NCI-H187 treated with DMSO at 0.1 percent for 48 hours (cell line): ENCODE results near the gene SLX4.
"Not testable (repeated sequence)": the region's sequence is repeated elsewhere in the genome, so short reads cannot be mapped to it uniquely, and the experiment has no call there.

Experiments used
- DNase-seq: peaks from one replicate; lab custom pipeline; 2025; lab: John Stamatoyannopoulos, UW

SLX4 gene

DNA sequence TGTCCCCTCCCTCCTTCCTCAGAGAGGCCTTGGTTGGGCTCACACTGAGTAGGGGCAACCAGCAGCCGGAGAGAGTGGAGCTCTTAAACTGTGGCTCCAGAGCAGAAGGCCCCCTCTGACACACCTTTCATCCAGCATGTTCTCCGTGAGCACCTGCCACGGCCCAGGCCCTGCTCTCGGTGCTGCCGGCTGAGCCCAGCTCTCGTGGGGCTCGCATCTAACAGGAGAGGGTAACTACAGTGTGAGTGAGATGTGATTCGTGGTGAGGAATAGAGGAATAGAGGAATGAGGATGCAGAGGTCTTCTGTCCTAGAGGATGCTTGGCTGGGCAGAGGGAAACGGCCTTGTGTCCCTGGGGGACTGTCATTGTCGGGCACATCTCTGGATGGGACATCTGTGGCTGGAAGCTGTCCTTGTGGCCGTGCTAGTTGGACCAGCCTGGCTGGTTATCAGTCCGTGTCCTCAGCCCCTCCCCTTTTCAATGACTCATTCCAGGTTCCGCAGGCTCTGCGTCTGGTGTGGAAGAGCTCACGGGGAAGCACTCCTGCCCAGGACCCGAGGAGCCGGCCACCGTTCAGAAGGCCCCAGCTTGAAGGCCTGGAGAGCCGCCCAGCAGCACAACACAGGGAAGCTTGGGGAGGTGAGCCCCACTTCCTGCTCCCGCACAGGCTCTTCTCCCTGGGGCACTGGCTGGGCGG lies 31.1 kb upstream of the SLX4 start:
- no peak for DNase-seq

DNA sequence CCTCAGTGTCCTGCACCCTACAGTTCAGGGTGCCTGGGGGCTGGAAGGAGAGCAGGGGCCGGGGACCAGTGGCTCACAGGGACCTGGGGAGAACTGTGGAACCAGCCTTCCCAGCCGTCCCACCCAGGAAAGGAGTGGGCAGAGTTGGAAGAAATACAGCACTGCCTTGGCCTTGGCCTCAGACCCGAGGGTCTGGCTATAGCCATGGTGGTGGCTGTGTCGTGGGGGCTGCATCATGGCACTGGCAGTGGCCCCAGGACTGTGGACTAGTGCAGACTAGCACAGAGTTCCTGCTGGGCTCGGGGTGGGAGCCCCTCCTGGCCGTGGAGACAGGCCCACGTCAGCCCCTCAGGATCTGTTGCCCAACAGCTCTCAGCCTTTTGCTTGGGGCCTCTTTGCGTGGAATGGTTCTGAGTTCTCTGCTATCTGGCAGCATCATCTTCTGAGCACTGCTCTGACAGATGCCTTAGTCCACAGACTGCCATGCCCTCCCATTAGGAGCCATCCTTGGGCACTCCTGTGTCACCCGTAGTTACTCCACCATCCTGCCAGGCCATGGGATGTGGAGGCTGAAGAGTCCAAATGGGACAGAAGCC lies 30.5 kb upstream of the SLX4 start:
- no peak for DNase-seq

DNA sequence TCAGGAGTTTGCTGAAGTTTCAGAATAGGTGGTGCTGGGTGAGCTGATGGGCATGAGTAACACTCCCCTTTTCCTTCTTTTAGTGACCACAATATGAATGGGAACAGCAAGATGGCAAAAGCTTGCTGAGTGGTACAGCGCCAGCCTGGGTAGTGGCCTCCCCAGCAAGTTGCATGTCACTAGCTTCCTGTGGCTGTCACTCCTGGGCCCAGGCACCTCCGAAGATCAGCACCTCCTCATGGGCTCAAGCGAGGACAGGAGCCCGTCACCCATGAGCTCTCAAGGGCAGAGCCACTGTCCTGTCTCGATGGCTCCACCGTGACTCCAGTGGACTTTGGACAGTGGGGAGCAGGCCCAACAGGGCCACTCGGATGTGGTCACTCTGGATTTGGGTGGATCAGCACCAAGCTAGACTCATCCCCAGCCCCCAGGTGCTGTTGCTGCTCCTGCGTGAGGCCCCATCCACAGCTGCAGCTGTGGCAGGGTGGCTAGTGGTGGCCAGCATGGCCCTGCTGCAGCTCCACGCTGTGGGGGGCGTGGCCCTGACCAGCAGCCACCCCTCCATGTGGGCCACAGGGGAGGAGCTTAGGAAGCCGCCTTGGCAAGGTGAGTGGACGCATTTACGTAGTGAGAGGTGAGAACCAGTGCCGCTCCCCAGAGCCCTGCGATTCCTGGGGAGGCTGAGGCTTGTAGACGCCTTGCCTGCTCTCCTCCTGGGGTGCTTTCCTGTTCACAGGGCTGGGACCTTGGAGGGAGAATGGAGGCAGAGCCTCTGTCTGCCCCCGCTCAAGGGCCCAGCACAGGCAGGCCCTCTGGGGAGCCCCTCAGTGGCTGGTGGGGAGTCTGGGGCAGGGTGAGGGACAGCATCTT lies 29.5 kb upstream of the SLX4 start:
- DNase-seq, result no peak

DNA sequence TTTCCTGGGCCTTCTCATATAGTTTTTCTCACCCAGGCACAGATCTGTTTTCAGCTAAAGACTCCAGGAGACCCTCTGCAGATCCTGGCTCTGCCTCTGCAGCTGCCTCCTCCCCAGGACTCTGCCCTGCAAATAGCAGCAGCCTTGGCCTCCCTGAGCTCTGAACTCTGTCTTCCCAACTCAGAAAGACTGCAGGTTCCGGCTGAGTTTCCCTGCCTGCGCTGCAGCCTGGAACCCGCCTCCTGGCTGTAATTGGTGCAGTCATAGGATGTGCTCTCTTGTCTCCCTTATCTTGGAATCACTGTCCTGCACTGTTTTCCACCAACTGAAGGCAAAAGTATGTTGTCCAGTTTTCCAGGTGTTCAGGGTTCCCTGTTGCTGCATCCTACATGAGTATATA lies 28.8 kb upstream of the SLX4 start:
- no peak for DNase-seq

DNA sequence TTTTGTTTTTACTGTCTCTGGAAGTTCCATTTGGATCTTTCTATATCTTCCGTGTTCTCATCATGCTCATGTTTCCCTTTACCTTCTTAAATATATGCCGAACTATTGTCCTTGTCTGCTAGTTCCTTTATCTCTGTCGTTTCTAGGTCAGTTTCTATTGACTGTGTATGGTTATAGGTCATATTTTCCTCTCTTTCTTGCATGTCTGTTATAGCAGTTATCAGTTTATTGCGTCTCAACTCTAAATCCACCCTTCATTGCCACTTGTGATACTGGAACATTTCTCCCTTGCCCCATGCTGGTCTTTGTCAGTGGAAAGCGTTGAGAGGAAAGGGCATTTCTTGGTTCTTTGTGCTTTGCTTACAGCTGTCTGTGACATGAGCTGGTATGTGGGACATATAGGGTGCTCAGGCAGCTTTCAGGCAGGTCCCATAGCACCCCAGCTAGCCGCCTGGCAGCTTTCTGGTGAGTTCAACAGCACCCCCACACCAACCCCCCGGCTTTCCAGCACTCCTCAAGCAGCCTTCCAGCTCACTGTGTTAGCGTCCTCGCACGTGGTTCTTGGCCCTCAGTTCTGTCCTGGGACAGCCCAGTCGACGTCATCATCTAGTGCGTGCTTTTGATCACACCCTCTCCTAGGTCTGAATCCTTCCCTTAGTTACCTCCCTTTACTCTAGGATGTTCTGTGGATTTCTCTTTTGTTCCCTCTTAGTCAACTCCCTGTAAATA lies 27.7 kb upstream of the SLX4 start:
- DNase-seq, result no peak

DNA sequence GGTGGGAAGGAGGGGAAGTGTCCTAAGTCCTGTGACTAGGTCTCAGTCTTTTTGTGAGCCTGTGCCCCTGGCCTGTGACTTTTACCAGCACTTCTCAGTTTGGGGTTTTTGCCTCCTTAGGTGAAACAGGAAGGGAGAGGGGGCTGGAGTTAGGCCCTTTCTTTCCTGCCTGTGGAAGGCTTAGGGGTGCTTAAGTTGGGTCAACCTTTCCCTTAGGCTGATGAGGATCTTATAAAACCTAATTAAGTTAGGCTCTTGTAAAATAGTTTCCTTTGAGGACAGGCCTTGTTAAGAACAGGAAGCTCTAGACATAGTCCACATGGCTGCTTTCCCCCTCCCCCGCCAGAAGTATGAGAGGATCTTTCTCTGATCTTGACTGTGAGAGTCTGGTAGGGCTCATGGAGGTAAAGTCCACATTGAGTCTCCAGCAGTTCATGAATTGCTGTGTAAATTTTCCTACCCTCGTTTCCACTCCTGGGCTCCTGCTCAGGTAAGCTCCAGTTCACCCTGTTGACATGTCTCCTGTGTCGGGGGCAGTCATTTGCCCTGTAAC lies 26.0 kb upstream of the SLX4 start:
- no peak for DNase-seq

DNA sequence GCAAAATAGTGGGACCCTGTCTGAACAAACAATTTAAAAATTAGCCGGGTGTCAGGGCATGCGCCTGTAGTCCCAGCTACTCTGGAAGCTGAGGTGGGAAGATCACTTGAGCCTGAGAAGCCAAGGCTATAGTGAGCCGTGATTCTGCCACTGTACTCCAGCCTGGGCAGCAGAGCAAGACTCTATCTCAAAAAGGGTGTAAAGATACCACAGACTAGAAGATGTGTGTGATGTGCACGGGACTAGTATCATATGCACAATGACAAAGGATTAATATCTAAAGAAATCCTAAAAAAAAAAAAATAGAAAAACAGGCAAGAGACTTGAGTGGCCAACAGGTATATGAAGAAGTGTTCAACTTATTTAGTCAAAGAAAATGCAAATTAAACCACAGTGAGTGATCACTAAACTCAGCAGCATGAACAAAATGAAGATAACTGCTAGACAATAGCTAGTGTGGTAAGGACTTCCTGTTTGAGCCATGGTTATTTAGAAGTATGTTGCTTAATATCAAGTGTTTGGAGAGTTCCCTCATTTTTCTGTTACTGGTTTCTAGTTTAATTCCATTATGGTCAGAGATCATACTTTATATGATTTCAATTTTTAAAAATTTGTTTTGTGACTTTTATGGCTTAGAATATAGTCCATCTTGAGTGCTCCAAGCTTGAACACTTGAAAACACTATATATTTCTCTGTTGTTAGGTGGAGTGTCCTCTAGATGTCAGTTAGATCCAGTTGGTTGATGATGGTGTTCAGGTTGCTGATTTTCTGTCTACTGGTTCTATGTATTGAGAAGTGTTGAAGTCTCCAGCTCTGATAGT lies 14.7 kb upstream of the SLX4 start:
- no peak for DNase-seq

DNA sequence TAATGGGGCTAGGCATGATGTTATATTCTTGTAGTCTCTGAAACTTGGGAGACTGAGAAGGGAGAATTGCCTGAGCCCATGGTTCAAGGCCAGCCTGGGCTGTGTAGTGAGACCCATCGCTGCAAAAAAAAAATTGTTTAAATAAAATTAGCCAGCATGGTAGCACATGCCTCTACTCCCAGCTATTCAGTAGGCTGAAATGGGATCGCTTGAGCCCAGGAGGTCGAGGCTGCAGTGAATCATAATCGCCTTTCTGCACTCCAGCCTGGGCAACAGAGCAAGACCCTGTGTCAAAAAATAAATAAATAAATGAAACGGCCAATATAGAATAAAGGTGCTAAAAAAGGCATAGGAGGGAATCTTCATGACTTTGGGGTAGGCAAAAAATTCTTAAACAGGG lies 13.9 kb upstream of the SLX4 start:
- no peak for DNase-seq

DNA sequence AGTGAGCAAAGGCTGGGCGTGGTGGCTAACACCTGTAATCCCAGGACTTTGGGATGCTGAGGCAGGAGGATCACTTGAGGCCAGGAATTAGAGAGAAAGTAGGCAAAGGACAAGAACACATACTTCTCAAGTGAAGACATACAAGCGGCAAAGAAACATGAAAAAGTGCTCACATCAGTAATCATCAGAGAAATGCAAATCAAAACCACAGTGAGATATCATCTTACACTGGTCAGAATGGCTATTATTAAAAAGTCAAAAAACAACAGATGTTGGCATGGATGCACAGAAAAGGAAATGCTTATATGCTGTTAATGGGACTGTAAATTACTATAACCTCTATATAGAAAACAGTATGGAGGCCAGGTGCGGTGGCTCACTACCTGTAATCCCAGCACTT lies 12.2 kb upstream of the SLX4 start:
- DNase-seq, result no peak

DNA sequence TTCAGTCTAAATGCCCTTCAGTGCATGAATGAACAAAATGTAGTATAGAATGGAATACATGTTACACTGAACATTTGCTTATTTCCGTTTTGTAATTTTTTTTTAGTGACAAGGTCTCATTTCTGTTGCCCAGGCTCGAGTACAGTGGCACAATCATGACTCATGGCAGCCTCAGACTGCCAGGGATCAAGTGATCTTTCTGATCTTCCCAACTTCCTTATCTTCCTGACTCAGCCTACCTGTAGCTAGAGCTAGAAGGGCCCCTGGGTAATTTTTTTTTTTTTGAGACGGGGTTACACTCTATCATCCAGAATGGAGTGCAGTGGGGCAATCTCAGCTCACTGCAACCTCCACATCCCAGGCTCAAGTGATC lies 7.3 kb upstream of the SLX4 start:
- no peak for DNase-seq

DNA sequence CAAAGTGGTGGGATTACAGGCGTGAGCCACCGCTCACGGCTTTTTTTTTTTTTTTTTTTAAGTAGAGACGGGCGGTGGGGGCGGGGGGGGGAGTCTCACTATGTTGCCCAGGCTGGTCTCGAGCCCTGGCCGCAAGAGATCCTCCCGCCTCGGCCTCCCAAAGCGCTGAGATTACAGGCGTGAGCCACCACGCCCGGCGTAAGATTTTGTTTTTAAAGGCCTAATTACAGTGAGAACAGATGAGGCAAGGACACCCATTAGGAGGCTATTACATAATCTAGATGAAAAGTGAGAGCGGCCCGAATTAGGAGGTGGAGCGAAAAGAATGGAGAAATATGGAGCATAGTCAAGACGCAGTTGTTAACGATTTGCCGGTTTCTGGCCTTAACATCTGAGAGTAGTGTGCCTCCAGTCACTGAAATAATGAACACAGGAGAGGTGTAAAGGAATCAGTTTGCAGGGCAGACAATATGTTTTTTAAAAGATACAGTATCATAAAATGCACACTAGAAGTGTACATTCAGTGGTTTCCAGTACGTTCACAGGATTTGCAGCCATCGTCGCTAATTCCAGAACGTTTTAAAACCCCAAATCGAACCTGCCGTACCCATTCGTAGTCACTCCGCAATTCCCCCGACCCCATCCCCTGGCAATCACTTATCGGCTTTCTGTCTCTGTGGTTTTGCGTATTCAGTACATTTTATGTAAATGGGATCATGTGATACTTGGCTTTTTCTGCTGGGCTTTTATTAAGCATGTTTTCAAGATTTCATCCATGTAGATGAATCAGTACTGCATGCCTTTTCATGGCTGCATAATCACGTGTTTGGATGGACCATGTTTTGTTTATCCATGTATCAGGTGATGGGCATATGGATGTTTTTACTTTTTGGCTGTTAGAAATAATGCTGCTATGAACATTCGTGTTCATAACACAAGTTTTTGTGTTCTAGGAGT lies 1.4 kb upstream of the SLX4 start:
- DNase-seq, result no peak

DNA sequence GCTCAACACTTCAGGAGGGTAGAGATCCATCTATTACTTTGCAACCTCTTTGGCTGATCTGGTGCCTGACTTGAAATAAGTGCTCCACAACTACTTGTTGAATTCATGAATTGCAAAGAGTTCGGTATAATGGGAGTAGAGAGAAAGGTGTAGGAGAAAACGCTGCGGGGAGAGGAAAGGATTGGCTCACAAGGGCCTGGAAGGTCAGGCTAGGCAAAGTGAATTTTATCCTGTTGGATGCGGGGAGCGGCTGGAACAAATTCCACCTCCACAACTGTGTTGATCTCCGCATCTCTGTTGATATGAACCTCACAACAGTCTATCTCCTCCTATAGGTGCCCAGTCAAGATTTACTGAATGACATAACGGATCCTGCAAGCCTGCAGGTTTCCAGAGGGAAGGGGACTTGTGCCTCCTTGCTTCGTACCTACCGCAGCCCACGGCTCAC lies 684 bp downstream of the SLX4 start:
- no peak for DNase-seq

DNA sequence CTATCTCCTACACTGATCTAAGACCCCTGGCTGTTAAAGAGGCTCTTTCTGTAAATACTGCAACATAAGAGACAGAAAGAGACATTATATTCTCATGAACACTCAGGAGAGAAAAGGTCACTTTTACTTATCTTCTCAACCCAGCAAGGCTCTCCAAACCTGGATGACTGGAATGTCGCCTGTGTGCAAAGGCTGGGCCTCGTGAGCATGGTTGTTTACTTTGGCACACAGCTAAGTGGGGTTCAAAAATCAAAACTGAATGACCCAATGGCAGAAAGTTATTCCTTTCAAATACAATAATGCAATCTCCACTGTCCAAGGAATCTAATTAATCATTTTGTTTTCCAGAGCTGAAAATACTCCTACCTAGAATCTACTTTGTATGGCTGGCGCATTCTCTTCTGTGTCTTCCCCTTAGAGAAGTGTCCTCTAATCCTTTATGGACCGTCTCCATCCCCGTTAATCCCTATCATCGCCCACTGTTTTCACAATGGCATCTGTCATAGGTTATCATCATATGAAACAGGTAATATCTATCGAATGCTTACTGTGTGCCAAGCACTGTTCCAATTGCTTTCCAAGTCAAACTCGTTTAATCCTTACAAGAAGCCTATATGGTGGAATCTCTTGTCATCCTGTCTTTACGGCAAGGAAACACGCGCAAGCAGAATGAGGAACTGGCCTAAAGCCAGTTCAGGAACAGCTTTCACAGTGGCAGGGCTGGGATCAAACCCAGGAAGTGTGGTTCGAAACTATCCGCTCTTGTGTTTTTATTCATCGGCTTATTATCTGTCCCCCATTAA lies 1.3 kb downstream of the SLX4 start:
- DNase-seq, result no peak

DNA sequence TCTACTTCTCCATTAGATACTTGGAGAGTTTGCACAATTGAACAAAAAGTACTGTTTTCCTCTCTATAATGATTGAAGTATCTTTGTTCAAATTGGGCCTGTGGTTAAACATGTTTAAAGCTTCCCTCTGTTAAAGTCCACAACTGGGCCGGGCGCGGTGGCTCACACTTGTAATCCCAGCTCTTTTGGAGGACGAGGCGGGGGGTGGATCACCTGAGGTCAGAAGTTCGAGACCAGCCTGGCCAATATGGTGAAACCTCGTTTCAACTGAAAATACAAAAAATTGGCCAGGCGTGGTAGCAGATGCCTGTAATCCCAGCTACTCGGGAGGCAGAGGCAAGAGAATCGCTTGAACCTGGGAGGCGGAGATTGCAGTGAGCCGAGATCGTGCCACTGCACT lies 2.4 kb downstream of the SLX4 start:
- not testable (repeated sequence) for DNase-seq

DNA sequence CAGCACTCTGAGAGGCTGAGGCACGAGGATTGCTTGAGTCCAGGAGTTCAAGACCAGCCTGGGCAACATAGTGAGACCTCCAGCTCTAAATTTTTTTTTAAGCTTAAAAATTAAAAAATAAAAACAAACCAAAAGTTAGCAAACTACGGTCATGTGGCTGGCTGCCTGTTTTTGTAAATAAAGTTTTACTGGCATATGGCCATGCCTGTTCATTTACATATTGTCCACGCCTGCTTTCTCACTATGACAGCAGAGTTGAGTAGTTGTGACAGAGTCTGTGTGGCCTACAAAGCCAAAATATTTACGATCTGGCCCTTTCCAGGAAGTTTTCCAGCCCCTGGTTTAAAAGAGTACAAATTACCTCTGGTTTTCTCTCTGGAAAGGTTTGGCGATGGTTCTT lies 3.3 kb downstream of the SLX4 start:
- no peak for DNase-seq

DNA sequence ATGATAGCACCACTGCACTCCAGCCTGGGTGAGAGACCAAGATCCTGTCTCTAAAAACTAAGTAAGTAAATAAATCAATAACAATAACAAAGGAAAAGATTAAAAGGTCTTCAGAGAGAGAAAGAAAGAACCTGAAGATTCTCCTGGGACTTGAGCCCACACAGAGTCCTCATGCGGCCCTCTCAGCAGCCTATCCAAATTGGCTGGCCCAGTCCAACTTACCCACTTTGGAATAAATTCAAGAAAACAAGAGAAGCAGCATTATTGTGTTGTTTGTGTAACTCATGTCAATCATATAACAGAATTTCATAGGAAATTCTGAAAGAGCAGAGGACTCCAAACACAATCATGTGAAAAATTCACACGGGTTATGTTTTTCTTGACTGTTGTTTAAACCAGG lies 3.8 kb downstream of the SLX4 start:
- no peak for DNase-seq

DNA sequence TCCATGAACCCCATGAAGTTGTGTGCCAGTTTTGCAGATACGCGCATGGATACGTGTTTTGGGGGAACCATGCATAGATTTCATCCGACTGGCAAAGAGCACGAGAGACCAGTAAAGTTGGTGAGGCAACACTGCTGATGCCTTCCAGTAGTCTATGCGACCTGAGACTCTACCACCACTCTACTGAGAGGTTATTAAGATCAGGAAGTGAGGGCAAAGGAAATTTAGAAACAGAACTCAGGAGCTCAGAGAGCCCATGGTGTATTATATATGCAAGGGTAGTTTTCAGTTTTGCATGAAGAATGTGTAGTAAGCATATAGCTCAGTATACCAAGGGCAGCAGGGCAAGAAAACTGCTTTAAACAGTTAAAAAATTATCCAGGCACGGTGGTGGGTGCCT lies 4.2 kb downstream of the SLX4 start:
- DNase-seq, result no peak

DNA sequence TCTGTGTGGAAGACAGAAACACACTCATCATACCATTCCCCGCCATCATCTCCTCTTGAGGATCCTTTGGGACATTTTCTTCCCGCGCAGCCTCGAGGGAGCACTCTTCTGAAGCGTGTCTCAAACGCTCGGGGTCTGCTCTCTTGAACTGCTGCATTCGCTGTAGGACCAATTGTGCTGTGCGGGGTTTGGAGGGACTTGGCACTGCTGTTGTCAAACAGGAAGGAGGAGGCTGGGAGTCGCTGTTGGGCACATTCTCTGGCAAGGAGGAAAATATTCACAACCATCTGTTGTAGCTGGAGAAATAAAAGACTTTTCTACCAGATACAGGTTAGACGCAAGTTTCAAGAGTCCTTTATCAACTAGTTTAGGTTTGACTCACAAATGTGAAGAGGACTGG lies 5.0 kb downstream of the SLX4 start:
- DNase-seq, result no peak

DNA sequence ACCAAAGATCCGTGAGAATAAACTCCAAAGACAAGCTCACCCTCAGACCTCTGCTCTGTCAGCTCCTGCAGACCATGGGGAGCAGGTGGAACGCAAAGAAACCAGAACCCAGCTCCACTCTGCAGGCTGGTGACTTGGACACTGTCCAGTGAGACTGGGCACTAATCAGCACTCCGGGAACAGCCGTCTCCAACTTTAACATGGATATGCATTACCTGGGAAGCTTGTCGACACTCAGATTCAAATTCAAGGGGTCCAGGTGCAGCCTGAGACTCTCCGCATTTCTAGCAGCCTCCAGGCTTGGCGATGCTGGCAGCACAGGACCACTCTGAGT lies 9.1 kb downstream of the SLX4 start:
- no peak for DNase-seq
